Measurements from ENCODE around the gene ACSL6.
"Not testable (repeated sequence)": the region's sequence is repeated elsewhere in the genome, so short reads cannot be mapped to it uniquely, and the experiment has no call there.

ACSL6 gene

GRCh38 chr5:131926168-131926567 is 85.3 kb downstream of the ACSL6 start:
- DNase-seq = no peak

- no peak for DNase-seq
These were observed 95.0 kb downstream of the ACSL6 start for GRCh38 chr5:131916481-131916880.

- DNase-seq = no peak
These were observed 97.0 kb downstream of the ACSL6 start for GRCh38 chr5:131914472-131914871.

GRCh38 chr5:131913603-131914002 is 97.9 kb downstream of the ACSL6 start:
- no peak for DNase-seq

DNA sequence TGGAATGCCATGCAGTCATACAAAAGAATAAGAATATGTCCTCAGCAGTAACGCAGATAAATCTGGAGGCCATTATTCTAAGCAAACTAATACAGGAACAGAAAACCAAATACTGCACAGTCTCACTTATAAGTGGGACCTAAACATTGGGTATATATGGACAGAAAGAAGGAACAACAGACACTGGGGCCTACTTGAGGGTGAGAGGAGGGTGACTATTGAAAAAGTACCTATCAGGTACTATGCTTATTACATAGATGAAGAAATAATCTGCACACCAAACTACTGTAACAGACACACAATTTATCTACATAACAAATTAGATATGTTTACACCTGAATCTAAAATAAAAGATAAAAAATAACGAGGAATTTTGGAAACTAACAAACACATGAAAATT is 104.8 kb downstream of the ACSL6 start:
- no peak for DNase-seq

- DNase-seq = not testable (repeated sequence)
These were observed 109.2 kb downstream of the ACSL6 start for GRCh38 chr5:131902266-131902665.
